Ishikawa (cell line): ENCODE results near the gene CAMTA1.

ENCODE experiments used
- CREB1 ChIP-seq: IDR thresholded peaks from 2 replicates; pipeline ENCODE4 v1.6.1; 2012; ENCODE audit warnings: low read depth
- EGR1 ChIP-seq: IDR thresholded peaks from 2 replicates; pipeline ENCODE4 v1.6.1; 2012
- EP300 ChIP-seq: IDR thresholded peaks from 2 replicates; pipeline ENCODE4 v1.6.1; 2012; ENCODE audit warnings: borderline replicate concordance
- MAX ChIP-seq: IDR thresholded peaks from 2 replicates; pipeline ENCODE4 v1.6.1; 2012
- NFIC ChIP-seq: IDR thresholded peaks from 2 replicates; pipeline ENCODE4 v1.6.1; 2012
- RAD21 ChIP-seq: IDR thresholded peaks from 2 replicates; pipeline ENCODE4 v1.6.1; 2012; ENCODE audit warnings: low read depth
- REST ChIP-seq: IDR thresholded peaks from 2 replicates; pipeline ENCODE4 v1.6.1; 2012; ENCODE audit warnings: low read depth, mild to moderate bottlenecking
- TAF1 ChIP-seq: IDR thresholded peaks from 2 replicates; pipeline ENCODE4 v1.6.1; 2012; ENCODE audit warnings: low read depth, mild to moderate bottlenecking
- YY1 ChIP-seq: IDR thresholded peaks from 2 replicates; pipeline ENCODE4 v1.6.1; 2012; ENCODE audit warnings: low read depth

- TF ChIP-seq NFIC (no peak), REST (no peak), EP300 (no peak), CREB1 (no peak), MAX (no peak), YY1 (no peak), EGR1 (no peak), TAF1 (no peak), RAD21 (no peak)
Observed at GRCh38 chr1:6888870-6889269, 103.6 kb downstream of the CAMTA1 start.
